ENCODE results near the gene NLRC5. TPM values are rescaled to one million over a fixed set of nuclear protein-coding genes. Genes with fewer than 3 reads are reported as not detected.
A peak's percentile ranks its signal among the peaks of the same experiment; 100 is the strongest.

Gene NLRC5
- total RNA-seq, 1 donor from 2014 or later = 114 TPM

DNA sequence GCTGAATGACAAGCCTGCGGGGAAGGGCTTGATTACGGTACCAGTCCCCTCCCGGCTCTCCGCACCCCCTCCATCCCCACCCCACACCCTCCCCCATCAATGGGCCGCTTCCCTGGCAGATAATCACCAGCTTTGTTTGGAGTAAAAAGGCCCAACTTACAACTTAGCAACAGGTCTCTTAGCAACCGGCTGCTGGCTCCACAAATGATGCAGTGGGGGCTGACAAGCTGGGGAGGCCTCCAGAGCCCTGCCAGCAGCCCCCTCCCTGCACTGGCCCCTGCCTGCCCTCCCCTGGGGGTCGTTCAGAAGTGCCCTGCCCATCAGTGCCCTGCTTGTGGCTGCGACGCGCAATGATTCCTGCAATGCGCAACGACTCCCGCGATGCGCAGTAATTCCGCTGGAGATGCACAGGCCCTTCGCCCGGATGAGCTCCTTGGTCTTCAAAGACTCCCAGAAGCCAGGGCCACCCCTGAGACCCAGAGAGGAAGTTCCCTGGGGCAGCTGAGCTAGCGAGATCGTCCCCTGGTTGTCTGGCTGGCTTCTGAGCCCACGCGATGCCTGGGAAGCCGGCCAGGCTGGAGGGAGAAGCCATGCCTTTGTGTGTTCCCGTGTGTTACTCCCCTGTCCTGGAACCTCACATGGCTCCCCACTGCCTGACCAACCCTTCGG, 126.3 kb downstream of the NLRC5 start:
- H3K4me1 ChIP-seq = peaks cover 20% of the 10 kb centered on the region
- peak overlapping the region; percentile 2 for H3K27ac ChIP-seq
- no peak overlapping the region for H3K4me3 ChIP-seq
- intact Hi-C loops (cut with DNase I) = no loop called here
- no peaks in the 10 kb centered on the region for H3K27me3 ChIP-seq
- H3K9me3 ChIP-seq = no peaks in the 10 kb centered on the region
- DNase-seq (ENCODE audit: extremely low spot score in 2 of 2) = no peak
- H3K36me3 ChIP-seq = peaks cover 0 to 30% of the 10 kb centered on the region in 2 donors
- TF ChIP-seq POLR2AphosphoS5 (IDR thresholded peaks at IDR 0.05; ENCODE audit: insufficient read depth in 1 of 2, low read depth in 1 of 2) (no peak), POLR2A (IDR thresholded peaks at IDR 0.05) (no peak)
- TF ChIP-seq, protein P1, sequence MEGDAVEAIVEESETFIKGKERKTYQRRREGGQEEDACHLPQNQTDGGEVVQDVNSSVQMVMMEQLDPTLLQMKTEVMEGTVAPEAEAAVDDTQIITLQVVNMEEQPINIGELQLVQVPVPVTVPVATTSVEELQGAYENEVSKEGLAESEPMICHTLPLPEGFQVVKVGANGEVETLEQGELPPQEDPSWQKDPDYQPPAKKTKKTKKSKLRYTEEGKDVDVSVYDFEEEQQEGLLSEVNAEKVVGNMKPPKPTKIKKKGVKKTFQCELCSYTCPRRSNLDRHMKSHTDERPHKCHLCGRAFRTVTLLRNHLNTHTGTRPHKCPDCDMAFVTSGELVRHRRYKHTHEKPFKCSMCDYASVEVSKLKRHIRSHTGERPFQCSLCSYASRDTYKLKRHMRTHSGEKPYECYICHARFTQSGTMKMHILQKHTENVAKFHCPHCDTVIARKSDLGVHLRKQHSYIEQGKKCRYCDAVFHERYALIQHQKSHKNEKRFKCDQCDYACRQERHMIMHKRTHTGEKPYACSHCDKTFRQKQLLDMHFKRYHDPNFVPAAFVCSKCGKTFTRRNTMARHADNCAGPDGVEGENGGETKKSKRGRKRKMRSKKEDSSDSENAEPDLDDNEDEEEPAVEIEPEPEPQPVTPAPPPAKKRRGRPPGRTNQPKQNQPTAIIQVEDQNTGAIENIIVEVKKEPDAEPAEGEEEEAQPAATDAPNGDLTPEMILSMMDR (IDR thresholded peaks at IDR 0.05) = no peak

DNA sequence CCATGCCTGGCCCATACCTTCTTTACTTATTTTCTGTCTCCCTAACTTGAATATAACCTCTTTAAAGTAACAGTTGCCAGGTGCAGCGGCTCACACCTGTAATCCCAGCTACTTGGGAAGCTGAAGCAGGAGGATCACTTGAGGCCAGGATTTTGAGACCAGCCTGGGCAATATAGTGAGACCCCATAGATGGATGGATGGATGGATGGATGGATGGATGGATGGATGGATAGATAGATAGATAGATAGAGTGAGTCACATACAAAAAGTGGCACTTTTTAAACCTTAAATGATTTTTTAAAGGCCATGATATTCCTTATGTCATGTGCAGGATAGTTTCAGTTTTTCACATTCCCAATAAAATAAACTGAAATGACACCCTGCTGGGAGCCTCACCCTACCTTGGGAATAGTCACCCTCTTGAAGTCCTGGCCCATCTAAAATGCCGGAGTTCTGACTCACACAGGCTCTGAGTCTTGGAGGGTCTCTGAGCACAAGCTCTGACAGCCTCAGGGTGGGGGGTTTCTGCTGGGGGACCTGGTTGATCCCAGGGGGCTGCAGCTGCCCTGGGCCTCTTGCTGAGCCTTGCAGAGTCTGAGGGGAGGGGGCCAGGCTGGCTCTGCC, 129.2 kb downstream of the NLRC5 start:
- TF ChIP-seq POLR2A (IDR thresholded peaks at IDR 0.05) = no peak
- TF ChIP-seq POLR2AphosphoS5 (IDR thresholded peaks at IDR 0.05; ENCODE audit: insufficient read depth in 1 of 2, low read depth in 1 of 2) = no peak
- H3K4me1 ChIP-seq = peaks cover 9% of the 10 kb centered on the region
- H3K27me3 ChIP-seq = no peaks in the 10 kb centered on the region
- no peaks in the 10 kb centered on the region for H3K9me3 ChIP-seq
- intact Hi-C loops (cut with DNase I) = no loop called here
- H3K4me3 ChIP-seq = no peak overlapping the region
- H3K27ac ChIP-seq = no peak overlapping the region
- no peak for DNase-seq (ENCODE audit: extremely low spot score in 2 of 2)
- peaks cover 0 to 39% of the 10 kb centered on the region in 2 donors for H3K36me3 ChIP-seq

DNA sequence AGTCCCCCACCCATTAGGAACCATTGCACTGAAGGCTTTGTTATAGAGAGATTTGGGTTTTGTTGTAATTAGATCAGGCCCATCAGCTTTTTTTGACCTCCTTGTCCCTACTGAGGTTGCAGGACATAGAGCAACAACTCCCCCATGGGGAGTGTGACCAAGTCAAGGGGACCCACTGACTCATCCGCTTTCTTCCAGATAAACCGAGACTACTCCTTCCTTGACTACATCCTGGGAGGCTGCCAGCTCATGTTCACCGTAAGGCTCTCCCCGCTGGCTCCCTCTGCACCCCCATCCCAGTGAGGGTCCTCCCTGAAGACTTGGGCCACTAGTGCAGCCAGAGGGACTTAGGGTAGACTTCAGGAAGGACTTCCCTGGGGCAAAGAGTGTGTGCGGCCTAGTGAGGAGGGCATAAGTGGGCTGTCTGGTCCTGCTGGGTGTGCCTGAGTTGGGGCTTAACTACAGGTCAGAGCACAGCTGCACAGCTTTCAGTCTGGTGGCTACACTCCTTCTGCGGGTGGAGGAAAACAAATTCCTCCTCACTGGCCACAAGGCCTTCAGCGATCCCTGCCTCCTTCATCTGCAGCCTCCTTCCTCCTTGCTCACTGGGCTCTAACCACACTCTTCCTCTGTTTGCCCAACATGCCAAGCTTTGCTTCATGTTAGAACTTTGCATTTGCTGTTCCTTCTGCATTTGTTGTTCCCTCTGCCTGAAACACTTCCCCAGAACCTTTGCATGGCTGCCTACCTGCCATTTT, 134.0 kb downstream of the NLRC5 start:
- Histone ChIP-seq H3K27ac (no peak overlapping the region), H3K4me1 (no peaks in the 10 kb centered on the region), H3K9me3 (no peaks in the 10 kb centered on the region), H3K27me3 (no peaks in the 10 kb centered on the region), H3K36me3 (peaks cover 0 to 26% of the 10 kb centered on the region in 2 donors), H3K4me3 (no peak overlapping the region)
- no peak for DNase-seq (ENCODE audit: extremely low spot score in 2 of 2)
- intact Hi-C loops (cut with DNase I) = no loop called here
- TF ChIP-seq POLR2AphosphoS5 (IDR thresholded peaks at IDR 0.05; ENCODE audit: insufficient read depth in 1 of 2, low read depth in 1 of 2) (no peak), POLR2A (IDR thresholded peaks at IDR 0.05) (no peak)
- TF ChIP-seq, protein P1 (IDR thresholded peaks at IDR 0.05) = no peak

DNA sequence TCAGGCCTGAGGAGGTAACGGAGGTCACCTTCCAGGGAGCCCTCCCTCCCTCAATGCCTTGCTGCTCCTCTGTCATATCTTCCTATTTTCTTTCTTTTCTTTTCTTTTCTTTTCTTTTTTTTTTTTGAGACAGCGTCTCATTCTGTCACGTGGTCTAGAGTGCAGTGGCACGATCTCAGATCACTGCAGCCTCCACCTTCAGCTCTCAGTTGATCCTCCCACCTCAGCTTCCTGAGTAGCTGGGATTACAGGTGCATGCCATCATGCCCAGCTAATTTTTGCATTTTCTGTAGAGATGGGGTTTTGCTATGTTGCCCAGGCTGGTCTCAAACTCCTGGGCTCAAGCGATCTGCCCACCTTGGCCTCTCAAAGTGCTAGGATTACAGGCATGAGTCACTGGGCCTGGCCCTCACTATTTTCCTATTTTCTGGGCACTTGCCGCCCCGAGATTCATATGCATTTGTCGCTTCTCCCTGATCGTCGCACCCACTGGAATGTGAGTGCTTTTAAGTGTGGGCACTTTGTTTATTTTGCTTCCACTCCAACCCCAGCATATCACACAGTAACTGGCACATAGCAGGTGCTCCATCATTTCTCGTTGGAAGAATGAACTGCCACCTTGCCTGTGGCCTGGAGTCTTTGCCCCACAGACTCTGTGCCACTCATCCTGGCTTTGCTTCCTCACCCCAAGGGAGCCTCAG, 134.8 kb downstream of the NLRC5 start:
- TF ChIP-seq, protein P1 (IDR thresholded peaks at IDR 0.05) = no peak
- TF ChIP-seq POLR2AphosphoS5 (IDR thresholded peaks at IDR 0.05; ENCODE audit: insufficient read depth in 1 of 2, low read depth in 1 of 2) (no peak), POLR2A (IDR thresholded peaks at IDR 0.05) (no peak)
- Histone ChIP-seq H3K36me3 (peaks cover 0 to 21% of the 10 kb centered on the region in 2 donors), H3K9me3 (no peaks in the 10 kb centered on the region), H3K4me3 (no peak overlapping the region), H3K27ac (no peak overlapping the region), H3K27me3 (no peaks in the 10 kb centered on the region), H3K4me1 (no peaks in the 10 kb centered on the region)
- intact Hi-C loops (cut with DNase I) = no loop called here
- no peak for DNase-seq (ENCODE audit: extremely low spot score in 2 of 2)

DNA sequence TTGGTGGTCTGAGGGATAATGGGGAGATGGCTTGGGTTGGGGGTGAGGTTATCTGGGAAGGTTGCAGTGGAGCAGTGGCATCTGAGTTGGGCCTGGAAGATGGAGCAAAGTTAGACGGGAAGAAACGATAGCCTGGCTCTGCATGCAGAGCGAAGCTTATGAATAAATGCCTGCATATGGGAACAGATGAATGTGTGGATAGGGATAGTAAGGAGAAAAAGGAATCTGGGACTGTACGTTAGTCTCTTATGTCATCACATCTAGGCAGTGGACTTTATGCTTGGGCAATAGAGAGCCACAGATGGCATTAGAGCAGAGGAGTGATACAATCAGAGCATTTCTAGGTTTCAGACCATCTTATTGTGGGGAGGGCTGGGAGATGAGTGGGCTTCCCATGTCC, 136.0 kb downstream of the NLRC5 start:
- Histone ChIP-seq H3K4me3 (no peak overlapping the region), H3K27ac (no peak overlapping the region), H3K4me1 (no peaks in the 10 kb centered on the region), H3K36me3 (peaks cover 0 to 16% of the 10 kb centered on the region in 2 donors), H3K9me3 (no peaks in the 10 kb centered on the region), H3K27me3 (no peaks in the 10 kb centered on the region)
- TF ChIP-seq POLR2AphosphoS5 (IDR thresholded peaks at IDR 0.05; ENCODE audit: insufficient read depth in 1 of 2, low read depth in 1 of 2) = no peak
- TF ChIP-seq POLR2A (IDR thresholded peaks at IDR 0.05) = no peak
- TF ChIP-seq, protein P1 (IDR thresholded peaks at IDR 0.05) = no peak
- DNase-seq (ENCODE audit: extremely low spot score in 2 of 2) = no peak
- intact Hi-C loops (cut with DNase I) = no loop called here

Measured in vagina (tissue), 2 donors.